WTC11 (cell line): ENCODE results near the gene USP49. TPM values are rescaled to one million over a fixed set of nuclear protein-coding genes. Genes with fewer than 3 reads are reported as not detected.

Experiments
- ATAC-seq: fragments of 200-7000 bp; cut with Tn5 transposase; 2 replicates; pipeline ENCODE4 v1.10.0; 2021; ENCODE audit warnings: mild to moderate bottlenecking, moderate library complexity
- CTCF ChIA-PET: fragments of 300-600 bp; sonication (Branson Sonifier 250); formaldehyde crosslinking; loops from one replicate; lab custom pipeline; 2021; ENCODE audit warnings: antibody characterized with exemption; lab: Charles Lee
- POLR2A ChIA-PET: fragments of 350-600 bp; sonication (Branson Sonifier 250); formaldehyde crosslinking; loops from one replicate; lab custom pipeline; 2021; ENCODE audit warnings: antibody characterized with exemption; lab: Charles Lee
- DNase-seq: peaks from one replicate; pipeline ENCODE4 v3.0.0; 2021; ENCODE audit warnings: low spot score
- H3K27ac Mint-ChIP-seq: 2 replicates; pipeline ENCODE4 v1.8.0; 2021; ENCODE audit warnings: mixed read lengths
- H3K27me3 Mint-ChIP-seq: 2 replicates; pipeline ENCODE4 v1.8.0; 2021; ENCODE audit warnings: low read depth, mild to moderate bottlenecking, moderate library complexity, mixed read lengths
- H3K36me3 Mint-ChIP-seq: 2 replicates; pipeline ENCODE4 v1.8.0; 2021; ENCODE audit warnings: mixed read lengths
- H3K4me1 Mint-ChIP-seq: 2 replicates; pipeline ENCODE4 v1.8.0; 2022; ENCODE audit warnings: mixed read lengths
- H3K4me3 Mint-ChIP-seq: 2 replicates; pipeline ENCODE4 v1.8.0; 2021; ENCODE audit warnings: mild to moderate bottlenecking, moderate library complexity, mixed read lengths
- H3K9me3 Mint-ChIP-seq: 2 replicates; pipeline ENCODE4 v1.8.0; 2021; ENCODE audit warnings: mixed read lengths
- CBFB ChIP-seq: sonication (generic); formaldehyde crosslinking; IDR thresholded peaks from 2 replicates; pipeline ENCODE4 v1.8.1; 2022; ENCODE audit warnings: mild to moderate bottlenecking, low read depth, missing genetic modification reagents
- CREM ChIP-seq: sonication (generic); formaldehyde crosslinking; IDR thresholded peaks from 2 replicates; pipeline ENCODE4 v1.8.1; 2022; ENCODE audit warnings: mild to moderate bottlenecking, missing genetic modification reagents, moderate library complexity
- CTCF ChIP-seq: fragments of 200-600 bp; IDR thresholded peaks from 2 replicates; pipeline ENCODE4 v1.8.0; 2022; ENCODE audit warnings: antibody characterized with exemption
- ELF4 ChIP-seq: sonication (generic); formaldehyde crosslinking; IDR thresholded peaks from 2 replicates; pipeline ENCODE4 v1.8.1; 2022; ENCODE audit warnings: low read depth, mild to moderate bottlenecking, moderate library complexity, missing genetic modification reagents
- EMX1 ChIP-seq: fragments of 250-450 bp; sonication (Bioruptor Pico); IDR thresholded peaks from 2 replicates; pipeline ENCODE4 v1.8.0; 2021; ENCODE audit warnings: mild to moderate bottlenecking
- JUN ChIP-seq: sonication (generic); formaldehyde crosslinking; IDR thresholded peaks from 2 replicates; pipeline ENCODE4 v1.8.0; 2023; ENCODE audit warnings: mild to moderate bottlenecking, missing genetic modification reagents
- MLX ChIP-seq: sonication (generic); formaldehyde crosslinking; IDR thresholded peaks from 2 replicates; pipeline ENCODE4 v1.8.1; 2023; ENCODE audit warnings: mild to moderate bottlenecking, missing genetic modification reagents, moderate library complexity
- PREB ChIP-seq: sonication (generic); formaldehyde crosslinking; IDR thresholded peaks from 2 replicates; pipeline ENCODE4 v1.8.1; 2022; ENCODE audit warnings: mild to moderate bottlenecking, missing genetic modification reagents, moderate library complexity, borderline replicate concordance
- RORB ChIP-seq: fragments of 250-450 bp; sonication (Bioruptor Pico); IDR thresholded peaks from 2 replicates; pipeline ENCODE4 v1.9.0; 2021; ENCODE audit warnings: mild to moderate bottlenecking
- ZBTB43 ChIP-seq: sonication (generic); formaldehyde crosslinking; IDR thresholded peaks from 2 replicates; pipeline ENCODE4 v1.8.1; 2023; ENCODE audit warnings: mild to moderate bottlenecking, missing genetic modification reagents
- ZMAT4 ChIP-seq: fragments of 250-450 bp; sonication (Bioruptor Pico); IDR thresholded peaks from 2 replicates; pipeline ENCODE4 v1.9.0; 2021; ENCODE audit warnings: mild to moderate bottlenecking
- ZNF138 ChIP-seq: sonication (generic); formaldehyde crosslinking; conservative IDR thresholded peaks from 2 replicates; pipeline ENCODE4 v1.8.1; 2022; ENCODE audit warnings: mild to moderate bottlenecking, moderate library complexity, missing genetic modification reagents
- ZNF219 ChIP-seq: sonication (generic); formaldehyde crosslinking; IDR thresholded peaks from 2 replicates; pipeline ENCODE4 v1.8.0; 2023; ENCODE audit warnings: missing genetic modification reagents, mild to moderate bottlenecking, borderline replicate concordance
- total RNA-seq: library from RNA; stranded (reverse); gene quantifications from 3 replicates; pipeline ENCODE4 v1.2.3, GENCODE V29; 2021
- TF ChIP-seq, protein P1 (sequence below): sonication (generic); formaldehyde crosslinking; conservative IDR thresholded peaks from 2 replicates; pipeline ENCODE4 v1.8.1; 2022; ENCODE audit warnings: mild to moderate bottlenecking, missing genetic modification reagents
- TF ChIP-seq, protein P2 (sequence below): sonication (generic); formaldehyde crosslinking; IDR thresholded peaks from 2 replicates; pipeline ENCODE4 v1.8.1; 2023; ENCODE audit warnings: mild to moderate bottlenecking, moderate library complexity, missing genetic modification reagents
- TF ChIP-seq, protein P3 (sequence below): fragments of 250-450 bp; sonication (Bioruptor Pico); IDR thresholded peaks from 2 replicates; pipeline ENCODE4 v1.8.0; 2021; ENCODE audit warnings: mild to moderate bottlenecking
- TF ChIP-seq, protein P4 (sequence below): sonication (generic); formaldehyde crosslinking; IDR thresholded peaks from 2 replicates; pipeline ENCODE4 v1.8.0; 2022; ENCODE audit warnings: mild to moderate bottlenecking, missing genetic modification reagents
- TF ChIP-seq, protein P5 (sequence below): sonication (generic); formaldehyde crosslinking; IDR thresholded peaks from 2 replicates; pipeline ENCODE4 v1.8.0; 2022; ENCODE audit warnings: mild to moderate bottlenecking, missing genetic modification reagents

The USP49 gene
- total RNA-seq, 1 experiment from 2014 or later = 18.4 TPM

DNA sequence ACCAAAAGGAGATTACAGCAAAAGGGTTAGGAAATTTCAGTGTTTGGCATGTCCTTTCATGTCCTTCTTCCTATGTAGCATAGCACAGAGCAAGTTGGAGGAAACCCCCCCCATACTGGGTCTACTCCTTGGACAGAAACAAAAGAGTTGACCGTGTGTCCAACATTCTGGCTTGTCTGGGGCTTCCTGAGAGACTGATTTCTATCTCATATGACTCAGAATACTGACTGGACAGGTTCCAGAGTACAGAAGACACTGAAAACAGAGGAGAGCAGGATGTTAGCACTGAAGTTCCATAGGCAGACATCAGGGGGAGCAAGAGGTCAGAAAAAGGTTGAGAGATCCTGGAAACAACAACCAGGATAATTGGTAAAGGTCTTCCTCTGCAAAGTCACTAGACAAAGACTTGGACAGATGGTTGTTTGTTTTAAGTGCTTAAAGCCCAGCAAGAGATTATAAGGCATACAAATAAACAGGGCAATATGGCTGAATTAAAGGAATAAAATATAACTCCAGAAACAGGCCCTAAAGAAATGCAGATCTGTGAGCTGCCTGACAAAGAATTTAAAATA lies 48.4 kb downstream of the USP49 start:
- no peaks in the 10 kb centered on the region for H3K9me3 Mint-ChIP-seq
- ATAC-seq (peak; percentile 89), DNase-seq (peak; percentile 68)
- no peaks in the 10 kb centered on the region for H3K36me3 Mint-ChIP-seq
- H3K4me1 Mint-ChIP-seq = peaks cover 2% of the 10 kb centered on the region; the same call in 1 of the 2 replicates
- ChIA-PET CTCF (interaction anchor here (0.6 to 2.1 kb wide), 18 partner anchors 11 to 701 kb away, joined by 3 to 19 read pairs (median 4); partner anchors contain the start of genes BYSL, MED20 and USP49), POLR2A (no interaction called here)
- H3K27me3 Mint-ChIP-seq = no peaks in the 10 kb centered on the region
- no peak for TF ChIP-seq EMX1 (CRISPR knock-in tag)
- TF ChIP-seq, protein P1, sequence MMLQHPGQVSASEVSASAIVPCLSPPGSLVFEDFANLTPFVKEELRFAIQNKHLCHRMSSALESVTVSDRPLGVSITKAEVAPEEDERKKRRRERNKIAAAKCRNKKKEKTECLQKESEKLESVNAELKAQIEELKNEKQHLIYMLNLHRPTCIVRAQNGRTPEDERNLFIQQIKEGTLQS (CRISPR knock-in tag) = no peak
- TF ChIP-seq CTCF = peak; percentile 53
- no peak for TF ChIP-seq CBFB (CRISPR knock-in tag)
- TF ChIP-seq RORB (CRISPR knock-in tag) = no peak
- TF ChIP-seq, protein P2, sequence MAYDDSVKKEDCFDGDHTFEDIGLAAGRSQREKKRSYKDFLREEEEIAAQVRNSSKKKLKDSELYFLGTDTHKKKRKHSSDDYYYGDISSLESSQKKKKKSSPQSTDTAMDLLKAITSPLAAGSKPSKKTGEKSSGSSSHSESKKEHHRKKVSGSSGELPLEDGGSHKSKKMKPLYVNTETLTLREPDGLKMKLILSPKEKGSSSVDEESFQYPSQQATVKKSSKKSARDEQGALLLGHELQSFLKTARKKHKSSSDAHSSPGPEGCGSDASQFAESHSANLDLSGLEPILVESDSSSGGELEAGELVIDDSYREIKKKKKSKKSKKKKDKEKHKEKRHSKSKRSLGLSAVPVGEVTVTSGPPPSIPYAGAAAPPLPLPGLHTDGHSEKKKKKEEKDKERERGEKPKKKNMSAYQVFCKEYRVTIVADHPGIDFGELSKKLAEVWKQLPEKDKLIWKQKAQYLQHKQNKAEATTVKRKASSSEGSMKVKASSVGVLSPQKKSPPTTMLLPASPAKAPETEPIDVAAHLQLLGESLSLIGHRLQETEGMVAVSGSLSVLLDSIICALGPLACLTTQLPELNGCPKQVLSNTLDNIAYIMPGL (CRISPR knock-in tag) = no peak
- no peak for TF ChIP-seq MLX (CRISPR knock-in tag)
- no peak overlapping the region for H3K4me3 Mint-ChIP-seq
- H3K27ac Mint-ChIP-seq = peak overlapping the region; percentile 84; the same call in 1 of the 2 replicates

DNA sequence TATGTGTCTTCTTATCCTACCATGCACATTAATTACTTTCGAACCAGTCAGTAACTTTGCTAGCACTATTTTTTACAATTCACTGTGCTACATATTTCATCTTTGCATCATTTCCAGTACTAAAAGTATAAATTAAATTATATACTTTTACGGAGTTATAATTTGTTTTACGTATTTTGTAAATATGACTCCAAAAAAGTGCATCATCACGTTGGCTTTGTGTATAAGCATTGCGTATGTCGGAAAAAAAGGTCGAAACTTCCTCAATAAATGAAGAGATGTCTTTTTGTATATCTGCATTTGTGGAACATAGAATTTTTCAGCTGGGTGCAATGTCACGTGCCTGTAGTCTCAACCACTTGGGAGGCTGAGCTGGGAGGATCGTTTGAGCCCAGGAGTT lies 52.0 kb downstream of the USP49 start:
- H3K4me1 Mint-ChIP-seq = peaks cover 2% of the 10 kb centered on the region; the same call in 1 of the 2 replicates
- no peak overlapping the region for H3K27ac Mint-ChIP-seq
- H3K27me3 Mint-ChIP-seq = no peaks in the 10 kb centered on the region
- TF ChIP-seq, protein P3, sequence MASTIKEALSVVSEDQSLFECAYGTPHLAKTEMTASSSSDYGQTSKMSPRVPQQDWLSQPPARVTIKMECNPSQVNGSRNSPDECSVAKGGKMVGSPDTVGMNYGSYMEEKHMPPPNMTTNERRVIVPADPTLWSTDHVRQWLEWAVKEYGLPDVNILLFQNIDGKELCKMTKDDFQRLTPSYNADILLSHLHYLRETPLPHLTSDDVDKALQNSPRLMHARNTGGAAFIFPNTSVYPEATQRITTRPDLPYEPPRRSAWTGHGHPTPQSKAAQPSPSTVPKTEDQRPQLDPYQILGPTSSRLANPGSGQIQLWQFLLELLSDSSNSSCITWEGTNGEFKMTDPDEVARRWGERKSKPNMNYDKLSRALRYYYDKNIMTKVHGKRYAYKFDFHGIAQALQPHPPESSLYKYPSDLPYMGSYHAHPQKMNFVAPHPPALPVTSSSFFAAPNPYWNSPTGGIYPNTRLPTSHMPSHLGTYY = no peak
- TF ChIP-seq ZNF219 (no peak), ZBTB43 (CRISPR knock-in tag) (no peak), JUN (CRISPR knock-in tag) (no peak), ZNF138 (CRISPR knock-in tag) (no peak), ELF4 (CRISPR knock-in tag) (no peak), PREB (CRISPR knock-in tag) (no peak), MLX (CRISPR knock-in tag) (no peak), ZMAT4 (CRISPR knock-in tag) (no peak), CREM (CRISPR knock-in tag) (no peak)
- TF ChIP-seq, protein P4, sequence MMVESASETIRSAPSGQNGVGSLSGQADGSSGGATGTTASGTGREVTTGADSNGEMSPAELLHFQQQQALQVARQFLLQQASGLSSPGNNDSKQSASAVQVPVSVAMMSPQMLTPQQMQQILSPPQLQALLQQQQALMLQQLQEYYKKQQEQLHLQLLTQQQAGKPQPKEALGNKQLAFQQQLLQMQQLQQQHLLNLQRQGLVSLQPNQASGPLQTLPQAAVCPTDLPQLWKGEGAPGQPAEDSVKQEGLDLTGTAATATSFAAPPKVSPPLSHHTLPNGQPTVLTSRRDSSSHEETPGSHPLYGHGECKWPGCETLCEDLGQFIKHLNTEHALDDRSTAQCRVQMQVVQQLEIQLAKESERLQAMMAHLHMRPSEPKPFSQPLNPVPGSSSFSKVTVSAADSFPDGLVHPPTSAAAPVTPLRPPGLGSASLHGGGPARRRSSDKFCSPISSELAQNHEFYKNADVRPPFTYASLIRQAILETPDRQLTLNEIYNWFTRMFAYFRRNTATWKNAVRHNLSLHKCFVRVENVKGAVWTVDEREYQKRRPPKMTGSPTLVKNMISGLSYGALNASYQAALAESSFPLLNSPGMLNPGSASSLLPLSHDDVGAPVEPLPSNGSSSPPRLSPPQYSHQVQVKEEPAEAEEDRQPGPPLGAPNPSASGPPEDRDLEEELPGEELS (CRISPR knock-in tag) = no peak
- TF ChIP-seq, protein P2 (CRISPR knock-in tag) = no peak
- TF ChIP-seq, protein P5, sequence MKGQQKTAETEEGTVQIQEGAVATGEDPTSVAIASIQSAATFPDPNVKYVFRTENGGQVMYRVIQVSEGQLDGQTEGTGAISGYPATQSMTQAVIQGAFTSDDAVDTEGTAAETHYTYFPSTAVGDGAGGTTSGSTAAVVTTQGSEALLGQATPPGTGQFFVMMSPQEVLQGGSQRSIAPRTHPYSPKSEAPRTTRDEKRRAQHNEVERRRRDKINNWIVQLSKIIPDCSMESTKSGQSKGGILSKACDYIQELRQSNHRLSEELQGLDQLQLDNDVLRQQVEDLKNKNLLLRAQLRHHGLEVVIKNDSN (CRISPR knock-in tag) = no peak

More for the DNA sequence above, 52.0 kb downstream of the USP49 start:
- ATAC-seq (no peak), DNase-seq (no peak)
- no peaks in the 10 kb centered on the region for H3K9me3 Mint-ChIP-seq
- no peak overlapping the region for H3K4me3 Mint-ChIP-seq
- ChIA-PET CTCF (interaction anchor here (0.6 kb wide), 1 partner anchor 399 kb away, joined by 3 read pairs; no protein-coding TSS in a partner anchor), POLR2A (no interaction called here)
- H3K36me3 Mint-ChIP-seq = no peaks in the 10 kb centered on the region
